ENCODE measurements around the gene SHKBP1.

Gene SHKBP1

DNA sequence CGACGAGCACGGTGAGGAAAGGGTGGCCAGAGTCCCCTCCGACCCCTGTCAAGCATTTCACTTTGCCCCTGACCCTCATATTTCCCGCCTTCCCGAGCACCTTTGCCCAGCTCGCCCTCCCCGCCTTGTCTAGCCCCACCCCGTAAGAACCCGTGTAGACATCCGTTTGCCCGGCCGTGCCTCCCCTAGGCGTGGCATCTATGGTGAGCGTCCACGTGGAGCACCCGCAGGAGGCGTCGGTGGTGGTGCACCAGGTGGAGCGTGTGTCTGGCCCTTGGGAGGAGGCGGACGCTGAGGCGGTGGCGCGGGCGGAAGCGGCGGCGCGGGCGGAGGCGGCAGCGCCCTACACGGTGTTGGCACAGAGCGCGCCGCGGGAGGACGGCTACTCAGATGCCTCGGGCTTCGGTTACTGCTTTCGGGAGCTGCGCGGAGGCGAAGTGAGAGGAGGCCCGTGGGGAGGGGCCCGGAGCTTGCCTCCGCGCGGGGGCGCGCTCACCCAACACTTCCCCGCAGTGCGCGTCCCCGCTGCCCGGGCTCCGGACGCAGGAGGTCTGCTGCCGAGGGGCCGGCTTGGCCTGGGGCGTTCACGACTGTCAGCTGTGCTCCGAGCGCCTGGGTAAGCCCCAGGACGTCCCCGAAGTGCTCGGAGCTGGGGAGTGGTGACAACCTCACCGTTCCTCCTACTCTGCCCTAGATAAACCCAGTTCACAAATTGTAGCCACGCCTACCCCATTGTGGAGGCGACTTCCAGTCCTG is 28.7 kb downstream of the SHKBP1 start:
- peak; percentile 86 for DNase-seq (ENCODE audit: low spot score)
- TF ChIP-seq, protein P1, sequence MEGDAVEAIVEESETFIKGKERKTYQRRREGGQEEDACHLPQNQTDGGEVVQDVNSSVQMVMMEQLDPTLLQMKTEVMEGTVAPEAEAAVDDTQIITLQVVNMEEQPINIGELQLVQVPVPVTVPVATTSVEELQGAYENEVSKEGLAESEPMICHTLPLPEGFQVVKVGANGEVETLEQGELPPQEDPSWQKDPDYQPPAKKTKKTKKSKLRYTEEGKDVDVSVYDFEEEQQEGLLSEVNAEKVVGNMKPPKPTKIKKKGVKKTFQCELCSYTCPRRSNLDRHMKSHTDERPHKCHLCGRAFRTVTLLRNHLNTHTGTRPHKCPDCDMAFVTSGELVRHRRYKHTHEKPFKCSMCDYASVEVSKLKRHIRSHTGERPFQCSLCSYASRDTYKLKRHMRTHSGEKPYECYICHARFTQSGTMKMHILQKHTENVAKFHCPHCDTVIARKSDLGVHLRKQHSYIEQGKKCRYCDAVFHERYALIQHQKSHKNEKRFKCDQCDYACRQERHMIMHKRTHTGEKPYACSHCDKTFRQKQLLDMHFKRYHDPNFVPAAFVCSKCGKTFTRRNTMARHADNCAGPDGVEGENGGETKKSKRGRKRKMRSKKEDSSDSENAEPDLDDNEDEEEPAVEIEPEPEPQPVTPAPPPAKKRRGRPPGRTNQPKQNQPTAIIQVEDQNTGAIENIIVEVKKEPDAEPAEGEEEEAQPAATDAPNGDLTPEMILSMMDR (IDR thresholded peaks at IDR 0.05; ENCODE audit: extremely low read depth, missing control alignments) = peak; percentile 21

DNA sequence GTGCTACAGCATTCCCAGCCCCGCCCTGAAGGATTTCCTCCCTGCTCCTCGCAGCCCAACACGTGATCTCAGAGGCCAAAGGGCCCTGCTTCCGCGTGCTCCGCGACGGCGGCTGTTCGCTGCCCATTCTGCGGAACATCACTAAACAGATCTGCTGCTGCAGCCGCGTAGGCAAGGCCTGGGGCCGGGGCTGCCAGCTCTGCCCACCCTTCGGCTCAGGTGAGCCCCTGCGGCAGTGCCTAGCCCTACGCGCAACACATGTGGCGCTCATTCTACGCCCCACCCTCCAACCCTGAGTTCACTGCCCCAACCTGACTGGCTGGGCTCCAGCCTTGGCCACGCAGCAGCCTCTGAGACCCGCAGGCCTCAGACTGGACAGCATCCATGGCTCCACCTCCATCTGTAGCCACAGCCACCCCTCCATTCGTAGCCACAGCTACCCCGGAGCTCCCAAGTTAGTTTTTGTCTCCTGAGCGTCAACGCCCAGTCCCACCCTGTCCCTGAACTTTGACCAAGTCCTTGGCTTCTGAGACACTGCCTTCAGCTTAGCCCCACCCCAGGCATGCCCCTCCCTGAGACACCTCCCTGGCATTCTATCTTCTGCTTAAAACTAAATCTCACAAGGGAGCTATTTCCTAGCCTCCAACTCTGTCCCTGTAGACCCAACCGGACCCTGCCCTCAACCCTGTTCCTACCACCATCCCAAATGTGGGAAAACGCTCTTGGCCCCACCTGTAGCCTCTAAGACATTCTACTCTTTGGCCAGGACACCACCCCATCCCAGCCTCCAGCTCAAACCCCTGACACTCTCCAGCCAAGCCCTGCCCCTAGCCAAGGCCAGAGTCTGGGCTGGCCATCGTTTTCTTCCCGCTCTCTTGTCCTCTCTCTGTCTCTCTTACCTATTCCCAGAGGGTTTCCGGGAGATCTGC is 30.9 kb downstream of the SHKBP1 start:
- DNase-seq (ENCODE audit: low spot score) = no peak
- TF ChIP-seq, protein P1 (IDR thresholded peaks at IDR 0.05; ENCODE audit: extremely low read depth, missing control alignments) = no peak

DNA sequence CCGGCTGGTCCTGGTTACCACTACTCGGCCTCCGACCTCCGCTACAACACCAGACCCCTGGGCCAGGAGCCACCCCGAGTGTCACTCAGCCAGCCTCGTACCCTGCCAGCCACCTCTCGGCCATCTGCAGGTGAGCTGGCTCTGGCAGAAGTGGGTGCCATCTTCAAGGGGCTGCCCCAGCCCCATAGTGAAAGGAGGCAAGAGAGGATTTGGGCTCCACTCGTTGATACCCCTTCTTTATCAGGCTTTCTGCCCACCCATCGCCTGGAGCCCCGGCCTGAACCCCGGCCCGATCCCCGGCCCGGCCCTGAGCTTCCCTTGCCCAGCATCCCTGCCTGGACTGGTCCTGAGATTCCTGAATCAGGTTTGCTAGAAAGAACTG is 31.6 kb downstream of the SHKBP1 start:
- no peak for DNase-seq (ENCODE audit: low spot score)

DNA sequence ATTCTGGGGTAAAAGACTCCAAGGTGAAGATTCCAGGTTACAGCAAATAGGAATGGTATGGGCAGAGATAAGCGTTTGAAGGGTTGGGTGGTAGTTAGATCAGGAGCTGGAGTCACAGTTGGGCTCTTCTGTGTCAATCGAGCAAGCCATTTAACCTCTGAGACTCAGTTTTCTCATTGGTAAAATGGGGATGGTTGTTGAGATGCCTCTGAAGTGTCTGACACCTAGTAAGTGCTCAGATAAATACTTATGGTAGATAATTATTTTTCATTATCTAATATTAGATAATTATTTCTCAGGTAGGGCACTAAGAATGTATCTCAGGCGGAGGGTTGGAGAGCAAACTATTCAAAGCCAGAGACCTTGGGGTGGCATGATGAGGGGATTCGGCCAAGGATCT is 32.3 kb downstream of the SHKBP1 start:
- no peak for DNase-seq (ENCODE audit: low spot score)
- TF ChIP-seq, protein P1 (IDR thresholded peaks at IDR 0.05; ENCODE audit: extremely low read depth, missing control alignments) = no peak

More for the DNA sequence above, 31.6 kb downstream of the SHKBP1 start:
- TF ChIP-seq, protein P1 (IDR thresholded peaks at IDR 0.05; ENCODE audit: extremely low read depth, missing control alignments) = no peak

DNA sequence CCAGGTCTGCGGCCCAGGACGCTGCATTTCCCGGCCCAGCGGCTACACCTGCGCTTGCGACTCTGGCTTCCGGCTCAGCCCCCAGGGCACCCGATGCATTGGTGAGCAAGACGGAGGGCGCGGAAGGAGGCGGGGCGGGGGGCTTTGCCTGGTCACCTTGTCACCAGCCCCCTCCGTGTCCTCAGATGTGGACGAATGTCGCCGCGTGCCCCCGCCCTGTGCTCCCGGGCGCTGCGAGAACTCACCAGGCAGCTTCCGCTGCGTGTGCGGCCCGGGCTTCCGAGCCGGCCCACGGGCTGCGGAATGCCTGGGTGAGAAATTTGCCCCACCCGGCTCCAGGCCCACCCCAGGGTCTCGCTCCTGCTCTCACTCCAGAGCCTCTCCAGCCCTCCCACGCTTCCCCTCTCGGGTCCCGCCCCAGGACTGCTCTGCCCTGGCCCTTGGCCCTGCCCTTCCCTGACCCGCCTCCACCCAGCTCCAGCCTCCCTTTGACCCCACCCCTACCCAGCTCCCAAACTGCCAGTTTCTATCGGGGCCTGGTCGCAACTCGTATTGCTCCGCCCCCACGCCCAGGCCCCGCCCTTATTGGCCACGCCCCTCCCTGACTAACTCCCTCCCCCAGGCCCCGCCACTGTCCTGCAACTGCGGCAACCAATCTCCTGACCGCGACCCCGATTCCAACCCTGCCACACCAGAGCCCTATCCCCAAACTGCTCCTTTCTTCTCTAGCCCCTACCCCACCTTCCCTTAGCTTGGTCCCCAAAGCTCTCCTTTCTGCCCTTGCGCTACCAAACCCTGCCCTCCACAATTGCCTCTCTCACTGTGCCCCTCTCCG is 33.1 kb downstream of the SHKBP1 start:
- TF ChIP-seq, protein P1 (IDR thresholded peaks at IDR 0.05; ENCODE audit: extremely low read depth, missing control alignments) = no peak
- DNase-seq (ENCODE audit: low spot score) = peak; percentile 95

DNA sequence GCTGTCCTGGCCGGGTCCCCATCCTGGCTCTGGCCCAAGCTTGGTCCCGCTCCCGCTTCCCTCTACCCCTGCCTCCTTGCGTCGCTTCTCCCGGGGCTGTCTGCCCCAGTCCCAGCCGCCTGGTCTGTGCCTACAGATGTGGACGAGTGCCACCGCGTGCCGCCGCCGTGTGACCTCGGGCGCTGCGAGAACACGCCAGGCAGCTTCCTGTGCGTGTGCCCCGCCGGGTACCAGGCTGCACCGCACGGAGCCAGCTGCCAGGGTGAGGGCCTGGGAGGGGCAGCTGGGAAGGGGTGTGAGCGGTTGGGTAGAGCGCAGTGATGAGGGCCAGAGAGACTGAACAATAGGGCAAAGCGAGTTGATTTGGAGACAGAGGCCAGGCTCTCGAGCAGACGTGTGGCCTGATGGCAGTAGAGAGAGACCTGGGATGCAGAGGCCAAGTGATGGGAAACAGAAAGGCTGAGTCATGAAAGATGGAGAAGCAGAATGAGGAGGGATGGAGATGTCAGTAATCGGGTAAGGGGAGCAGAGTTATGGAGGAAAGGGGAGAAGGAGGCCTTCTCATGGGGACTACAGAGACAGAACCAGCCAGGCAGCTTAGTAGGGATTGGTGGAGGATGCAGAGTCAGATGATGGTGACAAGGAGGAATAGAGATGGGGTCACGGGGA is 33.9 kb downstream of the SHKBP1 start:
- TF ChIP-seq, protein P1 (IDR thresholded peaks at IDR 0.05; ENCODE audit: extremely low read depth, missing control alignments) = no peak
- no peak for DNase-seq (ENCODE audit: low spot score)

Measured in GM20000 (cell line).